B cell (primary cell): ENCODE results near the gene HLA-A.

Experiments used
- CTCF ChIP-seq: fragments of 200-600 bp; IDR thresholded peaks from one replicate; pipeline ENCODE4 v1.8.0; 2022; ENCODE audit warnings: antibody characterized with exemption, mild to moderate bottlenecking
- EZH2 ChIP-seq: IDR thresholded peaks from 2 replicates; pipeline ENCODE4 v1.6.1; 2012; ENCODE audit warnings: borderline replicate concordance, low read depth, mild to moderate bottlenecking, moderate library complexity, low read length; ENCODE audit not compliant: insufficient read depth, poor library complexity, severe bottlenecking

DNA sequence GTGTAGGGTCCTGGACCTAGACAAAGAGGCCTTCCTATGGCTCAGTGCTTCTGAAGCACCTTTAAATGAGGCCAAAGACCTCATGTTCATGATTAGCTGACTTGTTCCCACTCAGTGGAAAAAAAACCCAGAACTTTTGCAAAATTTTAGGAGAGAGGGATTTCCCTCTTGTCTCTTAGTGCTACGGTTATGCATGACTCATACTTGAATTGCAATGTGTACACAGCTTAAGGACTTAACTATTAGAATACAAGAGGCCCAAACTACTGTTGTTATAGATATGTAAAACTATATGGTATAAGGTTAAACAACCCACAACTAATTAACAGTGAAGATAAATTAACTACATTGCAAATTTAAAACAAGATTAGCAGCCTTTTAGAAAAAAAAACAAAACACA lies 32.3 kb upstream of the HLA-A start:
- TF ChIP-seq CTCF (no peak), EZH2 (no peak)
